Right lobe of liver (tissue), 6 donors: Measurements from ENCODE around the gene SLC15A2. TPM values are rescaled to one million over a fixed set of nuclear protein-coding genes. Genes with fewer than 3 reads are reported as not detected.

Source experiments
- ATAC-seq, 4 donors: fragments of 200-7000 bp; cut with Tn5 transposase; one replicate each; pipeline ENCODE4 v1.9.1; 2020; ENCODE audit warnings: mild to moderate bottlenecking in 4 of 4, moderate library complexity in 4 of 4
- DNase-seq, 3 donors: peaks; one replicate each; pipeline ENCODE4 v3.0.0-alpha.2; 2020
- H3K27ac ChIP-seq, 3 donors: fragments of 200-600 bp; one replicate each; pipeline ENCODE4 v1.8.0; 2022
- H3K27me3 ChIP-seq, 2 donors: fragments of 200-600 bp; one replicate each; pipeline ENCODE4 v1.8.0; 2022
- H3K36me3 ChIP-seq, 4 donors: fragments of 200-600 bp; sonication (generic) in 1 of 4; one replicate each; pipeline versions ENCODE4 v1.5.1 to v1.8.0; 2017 to 2022; ENCODE audit warnings: control low read depth in 1 of 4
- H3K4me1 ChIP-seq, 4 donors: fragments of 200-600 bp; sonication (generic) in 1 of 4; one replicate each; pipeline versions ENCODE4 v1.5.1 to v1.8.0; 2017 to 2022; ENCODE audit warnings: control low read depth in 1 of 4
- H3K4me3 ChIP-seq, 3 donors: fragments of 200-600 bp; one replicate each; pipeline ENCODE4 v1.8.0; 2022
- H3K9me3 ChIP-seq, 4 donors: fragments of 200-600 bp; sonication (generic) in 1 of 4; one replicate each; pipeline versions ENCODE4 v1.5.1 to v1.8.0; 2017 to 2022; ENCODE audit warnings: control low read depth in 1 of 4
- CTCF ChIP-seq, 4 donors: fragments of 200-600 bp in 3 of 4; fragments of 450-650 bp in 1 of 4; IDR thresholded peaks; one replicate each; pipeline versions ENCODE4 v1.5.1 to v1.8.0; 2016 to 2022; ENCODE audit warnings: antibody characterized with exemption in 4 of 4, mild to moderate bottlenecking in 2 of 4
- POLR2A ChIP-seq: fragments of 450-650 bp; IDR thresholded peaks from one replicate; pipeline ENCODE4 v1.6.1; 2017; ENCODE audit warnings: antibody characterized with exemption, mild to moderate bottlenecking
- WGBS: methylation state at CpG from one replicate; pipeline ENCODE4 v1.1.6; 2018; ENCODE audit warnings: low coverage, low lambda C conversion rate; ENCODE audit not compliant: insufficient coverage; ENCODE audit errors: missing lambda C conversion rate; 5-methylcytosine and 5-hydroxymethylcytosine counted together
- intact Hi-C, 2 donors: fragments of 100-400 bp; cut with DNase I; formaldehyde crosslinking; loops; one replicate each; pipeline versions ENCODE4 v1.11.2 to v1.14.1; 2022
- total RNA-seq, 6 experiments: library from RNA; depleted of rRNA in 2 of 6; stranded (reverse); fragments of >200 nt in 2 of 6; fragmentation: NEBNext Ultra II Directional in 3 of 6; extraction: Animal tissue kit (Norgen Biotek cat#: 25700) in 3 of 6; gene quantifications; one replicate each; pipeline versions ENCODE4 v1.1.0 to v1.2.4, GENCODE V29; 2016 to 2023
- donor health status: DM: no; HTN: yes; CAD: no.
- donor health status: DM: no; HTN: no; CAD: no.
- donor health status: DM: no; HTN: no; CAD: no.
- donor health status: DM: no; HTN: yes; CAD: no.
- donor health status: DM: no; HTN: yes; CAD: no.

Gene SLC15A2
- total RNA-seq, 6 experiments from 2014 or later = 0.18 to 1.7 (median 0.97) TPM

DNA sequence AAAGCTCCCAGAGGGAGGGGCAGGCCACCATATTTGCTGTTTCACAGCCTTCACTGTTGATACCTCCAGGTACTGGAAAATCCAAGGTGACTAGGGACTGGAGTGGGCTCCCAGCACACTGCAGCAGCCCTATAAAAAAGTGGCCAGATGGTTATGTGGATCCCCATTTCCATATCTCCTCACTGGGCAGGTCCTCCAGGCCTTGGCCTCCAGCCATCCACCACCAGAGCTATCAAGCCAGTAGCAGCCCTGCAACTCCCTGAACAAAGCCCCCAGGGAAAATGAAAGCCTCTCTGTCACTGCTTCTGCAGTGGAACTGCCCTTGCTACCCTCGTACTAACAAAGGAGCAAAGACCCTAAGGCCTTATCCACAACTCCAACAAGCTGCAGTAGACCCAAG lies 69.4 kb downstream of the SLC15A2 start:
- no peaks in the 10 kb centered on the region for H3K27me3 ChIP-seq
- no peaks in the 10 kb centered on the region for H3K36me3 ChIP-seq
- no peaks in the 10 kb centered on the region for H3K9me3 ChIP-seq
- no CpG with 5 or more reads among the region's 1 CpG for WGBS
- ATAC-seq (no peak), DNase-seq (no peak)
- no peak for TF ChIP-seq POLR2A
- no peak for TF ChIP-seq CTCF (IDR thresholded peaks at IDR 0.05)
- intact Hi-C loops = no loop called here
- H3K4me1 ChIP-seq = no peaks in the 10 kb centered on the region
- H3K4me3 ChIP-seq = no peak overlapping the region
- H3K27ac ChIP-seq = no peak overlapping the region

GRCh38 chr3:121969631-121970030 lies 75.4 kb downstream of the SLC15A2 start:
- no peak for DNase-seq
- no peaks in the 10 kb centered on the region for H3K27me3 ChIP-seq
- no peaks in the 10 kb centered on the region for H3K4me1 ChIP-seq
- no peaks in the 10 kb centered on the region for H3K36me3 ChIP-seq
- 84% methylated on average over 2 of the region's 2 CpGs for WGBS
- intact Hi-C loops = no loop called here
- no peak overlapping the region for H3K27ac ChIP-seq
- no peak for ATAC-seq
- H3K9me3 ChIP-seq = no peaks in the 10 kb centered on the region
- no peak for TF ChIP-seq POLR2A
- no peak for TF ChIP-seq CTCF (IDR thresholded peaks at IDR 0.05)
- H3K4me3 ChIP-seq = no peak overlapping the region

- 67% methylated on average over 1 of the region's 1 CpG for WGBS
- Histone ChIP-seq H3K27ac (no peak overlapping the region), H3K4me3 (no peak overlapping the region), H3K9me3 (no peaks in the 10 kb centered on the region), H3K36me3 (no peaks in the 10 kb centered on the region), H3K4me1 (no peaks in the 10 kb centered on the region), H3K27me3 (no peaks in the 10 kb centered on the region)
- TF ChIP-seq CTCF (IDR thresholded peaks at IDR 0.05) (no peak), POLR2A (no peak)
- DNase-seq = no peak
- intact Hi-C loops = no loop called here
- no peak for ATAC-seq
These were observed 75.8 kb downstream of the SLC15A2 start for GRCh38 chr3:121970047-121970446.

GRCh38 chr3:121974601-121975111 lies 80.5 kb downstream of the SLC15A2 start:
- intact Hi-C loops = no loop called here
- no peak for TF ChIP-seq CTCF (IDR thresholded peaks at IDR 0.05)
- TF ChIP-seq POLR2A = no peak
- Histone ChIP-seq H3K27ac (no peak overlapping the region), H3K4me3 (no peak overlapping the region), H3K36me3 (no peaks in the 10 kb centered on the region), H3K4me1 (no peaks in the 10 kb centered on the region), H3K27me3 (no peaks in the 10 kb centered on the region), H3K9me3 (no peaks in the 10 kb centered on the region)
- DNase-seq (no peak), ATAC-seq (no peak)
- 79% methylated on average over 2 of the region's 2 CpGs for WGBS

DNA sequence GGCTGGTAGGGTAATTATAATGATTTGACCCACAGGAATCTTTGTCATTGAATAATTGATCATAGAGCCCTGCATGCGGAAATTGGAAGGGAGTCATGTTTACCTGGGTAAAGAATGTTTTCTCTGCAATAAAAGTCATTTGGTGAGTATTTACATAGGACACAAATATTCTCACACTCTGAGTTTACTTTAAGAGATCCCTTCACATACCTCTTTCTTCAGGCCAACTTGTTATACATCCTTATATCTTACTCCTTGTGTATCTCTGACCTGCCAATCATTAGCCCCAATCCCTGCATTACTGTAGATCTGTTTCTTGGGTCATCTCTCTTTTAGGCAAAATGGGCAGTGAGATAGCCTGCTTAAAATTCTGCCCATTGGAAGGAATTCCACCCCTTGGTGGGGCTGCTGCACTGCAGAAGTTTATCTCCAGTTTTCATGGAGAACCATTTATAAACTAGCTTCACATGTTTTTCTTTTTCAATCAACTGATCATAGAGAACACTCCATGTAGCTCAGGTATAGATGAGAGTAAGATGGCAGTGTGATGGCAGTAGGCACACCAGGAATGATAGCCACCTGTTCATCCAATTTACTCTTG lies 81.6 kb downstream of the SLC15A2 start:
- no peaks in the 10 kb centered on the region for H3K27me3 ChIP-seq
- DNase-seq = no peak
- no peak overlapping the region for H3K27ac ChIP-seq
- TF ChIP-seq CTCF (IDR thresholded peaks at IDR 0.05) (no peak), POLR2A (no peak)
- intact Hi-C loops = no loop called here
- WGBS = 44% methylated on average over 1 of the region's 1 CpG
- no peaks in the 10 kb centered on the region for H3K9me3 ChIP-seq
- H3K4me3 ChIP-seq = no peak overlapping the region
- no peaks in the 10 kb centered on the region for H3K4me1 ChIP-seq
- H3K36me3 ChIP-seq = no peaks in the 10 kb centered on the region
- ATAC-seq = no peak
